OCI-LY3 (cell line): ENCODE data around the gene MLXIP.

ENCODE experiments used
- H2AFZ ChIP-seq: fragments of 200-600, 300-600 bp; shearing (Covaris generic); 2 replicates; pipeline ENCODE4 v1.6.0; 2014; ENCODE audit warnings: antibody characterized with exemption, low read depth, low read length
- H3K27ac ChIP-seq: fragments of 200-600, 300-600 bp; sonication (generic); 2 replicates; pipeline ENCODE4 v1.5.1; 2014; ENCODE audit warnings: mild to moderate bottlenecking, low read length, moderate library complexity, mixed read lengths
- H3K27me3 ChIP-seq: fragments of 200-600, 300-600 bp; sonication (generic); 2 replicates; pipeline ENCODE4 v1.6.1; 2014; ENCODE audit warnings: low read depth, low read length, mixed read lengths
- H3K36me3 ChIP-seq: fragments of 200-600, 300-600 bp; sonication (generic); replicated peaks from 2 replicates; pipeline ENCODE3; 2014; ENCODE audit warnings: low read depth, low read length, mixed read lengths
- H3K4me1 ChIP-seq: fragments of 300-600, 200-600 bp; sonication (generic); 2 replicates; pipeline ENCODE4 v1.6.1; 2014; ENCODE audit warnings: low read length, mixed read lengths
- H3K4me2 ChIP-seq: fragments of 200-600, 300-600 bp; sonication (generic); 2 replicates; pipeline ENCODE4 v1.6.1; 2014; ENCODE audit warnings: low read length, mixed read lengths
- H3K4me3 ChIP-seq: fragments of 300-600, 200-600 bp; sonication (generic); 2 replicates; pipeline ENCODE4 v1.5.1; 2014; ENCODE audit warnings: antibody characterized with exemption, mild to moderate bottlenecking, low read length, moderate library complexity
- H3K79me2 ChIP-seq: fragments of 300-600, 200-600 bp; shearing (Covaris generic); 2 replicates; pipeline ENCODE4 v1.6.1; 2014; ENCODE audit warnings: mild to moderate bottlenecking, low read length, mixed read lengths
- H3K9ac ChIP-seq: fragments of 300-600, 200-600 bp; shearing (Covaris generic); 2 replicates; pipeline ENCODE4 v1.6.0; 2014; ENCODE audit warnings: mild to moderate bottlenecking, low read length, moderate library complexity
- H3K9me3 ChIP-seq: fragments of 200-600, 300-600 bp; shearing (Covaris generic); 2 replicates; pipeline ENCODE4 v1.6.1; 2014; ENCODE audit warnings: low read length, mixed read lengths; ENCODE audit not compliant: insufficient read depth
- H4K20me1 ChIP-seq: fragments of 200-600, 300-600 bp; sonication (generic); 2 replicates; pipeline ENCODE4 v1.6.1; 2016; ENCODE audit warnings: low read length, mixed read lengths; ENCODE audit not compliant: insufficient read depth
- CTCF ChIP-seq: fragments of 200-600, 300-600 bp; sonication (generic); IDR thresholded peaks from 2 replicates; pipeline ENCODE4 v1.5.1; 2014; ENCODE audit warnings: antibody characterized with exemption, low read length, low read depth
- EZH2phosphoT487 ChIP-seq: fragments of 200-600 bp; shearing (Covaris generic); IDR thresholded peaks from 2 replicates; pipeline ENCODE4 v1.6.1; 2018; ENCODE audit warnings: antibody characterized with exemption, mixed run types, low read depth

The MLXIP gene

DNA sequence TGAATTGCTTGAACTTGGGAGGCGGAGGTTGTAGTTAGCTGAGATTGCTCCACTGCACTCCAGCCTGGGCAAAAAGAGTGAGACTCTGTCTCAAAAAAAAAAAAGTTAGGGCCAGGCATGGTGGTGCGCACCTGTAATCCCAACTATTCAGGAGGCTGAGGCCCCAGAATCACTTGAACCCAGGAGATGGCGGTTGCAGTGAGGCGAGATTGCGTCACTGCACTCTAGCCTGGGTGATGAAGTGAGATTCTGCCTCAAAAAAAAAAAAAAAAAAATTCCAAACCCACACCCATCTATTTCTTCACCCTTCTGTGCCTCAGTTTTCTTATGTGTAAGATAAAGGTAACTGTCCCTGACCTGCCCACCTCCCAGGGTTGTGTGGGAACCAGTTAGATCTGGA is 11.0 kb upstream of the MLXIP start:
- no peaks in the 10 kb centered on the region for H4K20me1 ChIP-seq
- H3K27ac ChIP-seq, result no peak overlapping the region
- H3K9ac ChIP-seq, result no peak overlapping the region
- H2AFZ ChIP-seq, result no peak overlapping the region
- no peaks in the 10 kb centered on the region for H3K9me3 ChIP-seq
- H3K4me3 ChIP-seq, result peak overlapping the region; percentile 39
- H3K27me3 ChIP-seq, result no peaks in the 10 kb centered on the region
- H3K79me2 ChIP-seq, result no peaks in the 10 kb centered on the region
- TF ChIP-seq EZH2phosphoT487 (no peak), CTCF (no peak)
- no peaks in the 10 kb centered on the region for H3K36me3 ChIP-seq
- H3K4me1 ChIP-seq, result peaks cover 9% of the 10 kb centered on the region
- peak overlapping the region; percentile 65 for H3K4me2 ChIP-seq

GRCh38 chr12:122067966-122068365 is 10.6 kb upstream of the MLXIP start:
- Histone ChIP-seq H3K9ac (no peak overlapping the region), H3K27ac (no peak overlapping the region), H3K36me3 (no peaks in the 10 kb centered on the region), H3K9me3 (no peaks in the 10 kb centered on the region), H3K79me2 (no peaks in the 10 kb centered on the region), H4K20me1 (no peaks in the 10 kb centered on the region), H3K4me1 (peaks cover 9% of the 10 kb centered on the region), H3K27me3 (no peaks in the 10 kb centered on the region), H2AFZ (no peak overlapping the region), H3K4me3 (peak overlapping the region; percentile 39), H3K4me2 (peak overlapping the region; percentile 65)
- TF ChIP-seq EZH2phosphoT487 (no peak), CTCF (no peak)

DNA sequence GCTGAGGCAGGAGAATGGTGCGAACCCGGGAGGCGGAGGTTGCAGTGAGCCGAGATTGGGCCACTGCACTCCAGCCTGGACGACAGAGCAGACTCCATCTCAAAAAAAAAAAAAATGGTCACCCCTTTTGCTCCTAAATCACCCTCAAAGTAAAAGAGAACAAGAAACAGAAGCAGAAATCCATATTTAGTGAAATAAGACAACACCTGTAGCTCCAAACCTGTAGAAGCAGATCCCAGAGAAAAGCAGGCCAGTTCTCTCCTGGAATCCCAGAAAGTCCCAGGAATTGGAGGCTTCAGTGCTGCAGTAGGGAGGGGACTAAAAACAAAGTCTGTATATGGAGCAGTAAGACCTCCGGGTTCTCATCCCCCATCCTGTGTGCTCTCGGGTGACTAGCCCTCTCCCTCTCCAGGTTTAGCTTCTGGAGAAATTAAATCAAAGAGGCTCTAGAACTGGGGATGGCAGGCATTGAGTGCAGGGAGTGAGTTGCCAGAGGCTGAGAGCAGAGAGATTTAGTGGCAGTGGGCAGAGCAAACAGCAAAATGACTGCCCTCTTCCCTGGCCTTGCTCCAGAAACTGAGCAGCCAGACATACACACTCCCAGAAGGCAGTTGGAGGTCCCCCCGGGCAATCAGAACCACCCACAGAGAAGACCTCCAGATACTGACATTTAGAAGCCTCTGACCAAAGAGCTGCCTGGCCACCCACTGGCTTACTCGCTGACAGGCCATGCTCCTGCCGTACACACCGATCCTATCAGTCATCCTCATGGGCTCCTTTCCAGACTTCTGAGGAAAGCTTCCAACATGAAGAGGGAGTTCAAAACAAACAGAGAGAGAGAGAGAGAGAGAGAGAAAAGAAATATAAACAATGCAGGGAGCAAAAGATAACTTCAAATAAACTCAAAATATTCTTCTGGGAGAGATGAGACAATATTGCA is 6.3 kb upstream of the MLXIP start:
- Histone ChIP-seq H3K27me3 (no peaks in the 10 kb centered on the region), H3K9ac (no peak overlapping the region), H3K9me3 (no peaks in the 10 kb centered on the region), H3K4me1 (peaks cover 18% of the 10 kb centered on the region), H3K27ac (no peak overlapping the region), H3K79me2 (no peaks in the 10 kb centered on the region), H3K36me3 (no peaks in the 10 kb centered on the region), H3K4me3 (no peak overlapping the region), H2AFZ (no peak overlapping the region), H4K20me1 (no peaks in the 10 kb centered on the region), H3K4me2 (no peak overlapping the region)
- TF ChIP-seq EZH2phosphoT487 (no peak), CTCF (no peak)

DNA sequence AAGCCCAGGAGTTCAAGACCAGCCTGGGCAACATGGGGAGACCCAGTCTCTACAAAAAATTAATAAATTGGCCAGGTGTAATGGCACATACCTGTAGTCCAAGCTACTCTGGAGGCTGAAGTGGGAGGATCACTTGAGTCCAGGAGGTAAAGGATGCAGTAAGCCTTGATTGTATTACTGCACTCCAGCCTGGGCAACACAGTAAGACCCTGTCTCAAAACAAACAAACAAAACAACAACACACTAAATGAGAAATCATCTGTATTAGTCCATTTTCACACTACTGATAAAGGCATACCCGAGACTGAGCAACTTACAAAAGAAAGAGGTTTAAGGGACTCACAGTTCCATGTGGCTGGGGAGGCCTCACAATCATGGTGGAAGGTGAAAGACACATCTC is 4.7 kb upstream of the MLXIP start:
- no peak for TF ChIP-seq CTCF
- no peak for TF ChIP-seq EZH2phosphoT487
- H2AFZ ChIP-seq, result no peak overlapping the region
- H3K9ac ChIP-seq, result no peak overlapping the region
- no peak overlapping the region for H3K27ac ChIP-seq
- H3K79me2 ChIP-seq, result peaks cover 1% of the 10 kb centered on the region; the same call in 1 of the 2 replicates
- H3K4me1 ChIP-seq, result peaks cover 17% of the 10 kb centered on the region
- H4K20me1 ChIP-seq, result no peaks in the 10 kb centered on the region
- H3K4me3 ChIP-seq, result no peak overlapping the region
- H3K9me3 ChIP-seq, result no peaks in the 10 kb centered on the region
- H3K36me3 ChIP-seq, result no peaks in the 10 kb centered on the region
- H3K27me3 ChIP-seq, result no peaks in the 10 kb centered on the region
- no peak overlapping the region for H3K4me2 ChIP-seq
